GM12801 (cell line): ENCODE measurements around the gene CPOX.

Source experiments
- TF ChIP-seq, protein P1 (sequence below): IDR thresholded peaks from one replicate; pipeline ENCODE4 v1.5.1; 2011; ENCODE audit warnings: control low read depth; ENCODE audit not compliant: insufficient read length; ENCODE audit errors: extremely low read depth

Gene CPOX

DNA sequence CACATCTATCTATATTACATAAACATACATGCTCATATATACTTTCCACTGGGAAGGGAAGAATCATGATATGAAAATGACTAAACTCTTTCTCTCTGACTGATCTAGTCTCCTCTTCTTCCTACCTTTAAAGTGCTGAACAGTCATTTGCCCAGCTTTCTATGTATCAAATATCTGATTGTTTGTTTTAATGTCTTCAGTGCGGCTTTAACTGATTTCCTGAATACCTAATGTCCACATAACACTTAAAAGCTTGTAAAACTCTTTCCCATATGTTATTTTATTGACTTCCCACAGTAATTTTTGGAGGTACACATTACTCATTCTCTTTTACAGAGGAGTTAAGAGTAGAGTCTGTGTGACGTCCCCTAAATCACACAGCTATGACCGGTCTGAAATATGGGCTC, 28.2 kb downstream of the CPOX start:
- TF ChIP-seq, protein P1, sequence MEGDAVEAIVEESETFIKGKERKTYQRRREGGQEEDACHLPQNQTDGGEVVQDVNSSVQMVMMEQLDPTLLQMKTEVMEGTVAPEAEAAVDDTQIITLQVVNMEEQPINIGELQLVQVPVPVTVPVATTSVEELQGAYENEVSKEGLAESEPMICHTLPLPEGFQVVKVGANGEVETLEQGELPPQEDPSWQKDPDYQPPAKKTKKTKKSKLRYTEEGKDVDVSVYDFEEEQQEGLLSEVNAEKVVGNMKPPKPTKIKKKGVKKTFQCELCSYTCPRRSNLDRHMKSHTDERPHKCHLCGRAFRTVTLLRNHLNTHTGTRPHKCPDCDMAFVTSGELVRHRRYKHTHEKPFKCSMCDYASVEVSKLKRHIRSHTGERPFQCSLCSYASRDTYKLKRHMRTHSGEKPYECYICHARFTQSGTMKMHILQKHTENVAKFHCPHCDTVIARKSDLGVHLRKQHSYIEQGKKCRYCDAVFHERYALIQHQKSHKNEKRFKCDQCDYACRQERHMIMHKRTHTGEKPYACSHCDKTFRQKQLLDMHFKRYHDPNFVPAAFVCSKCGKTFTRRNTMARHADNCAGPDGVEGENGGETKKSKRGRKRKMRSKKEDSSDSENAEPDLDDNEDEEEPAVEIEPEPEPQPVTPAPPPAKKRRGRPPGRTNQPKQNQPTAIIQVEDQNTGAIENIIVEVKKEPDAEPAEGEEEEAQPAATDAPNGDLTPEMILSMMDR: no peak

DNA sequence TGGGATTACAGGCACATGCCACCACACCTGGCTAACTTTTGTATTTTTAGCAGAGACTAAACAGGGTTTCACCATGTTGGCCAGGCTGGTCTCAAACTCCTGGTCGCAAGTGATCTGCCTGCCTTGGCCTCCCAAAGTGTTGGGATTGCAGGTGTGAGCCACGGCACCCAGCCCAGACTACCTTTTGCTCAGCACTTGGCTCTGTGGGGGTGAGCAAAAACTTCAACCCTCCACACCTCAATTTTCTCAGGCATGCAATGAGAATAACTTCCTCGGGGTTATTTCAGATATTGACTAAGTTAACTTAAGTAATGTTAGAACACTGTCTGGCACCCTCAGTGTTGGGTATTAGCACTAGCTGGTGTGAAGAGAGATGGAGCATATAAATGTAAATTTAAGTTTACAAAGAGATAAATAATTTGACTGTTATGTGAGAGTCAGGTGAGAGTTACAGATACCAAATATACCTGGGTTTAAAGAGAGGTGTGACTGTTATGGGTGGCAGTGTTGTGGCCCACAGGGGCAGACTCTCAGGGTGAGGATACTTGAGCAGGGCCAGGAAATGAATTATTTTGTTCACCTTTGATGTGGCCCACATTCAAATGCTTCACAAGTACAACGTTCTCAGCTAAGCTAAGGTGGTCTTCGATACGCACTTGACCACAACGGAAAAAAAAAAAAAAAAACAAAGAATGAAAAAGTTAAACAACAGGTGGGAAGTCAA, 29.0 kb downstream of the CPOX start:
- TF ChIP-seq, protein P1: no peak

GRCh38 chr3:98563661-98564281, 29.6 kb downstream of the CPOX start:
- TF ChIP-seq, protein P1: no peak

DNA sequence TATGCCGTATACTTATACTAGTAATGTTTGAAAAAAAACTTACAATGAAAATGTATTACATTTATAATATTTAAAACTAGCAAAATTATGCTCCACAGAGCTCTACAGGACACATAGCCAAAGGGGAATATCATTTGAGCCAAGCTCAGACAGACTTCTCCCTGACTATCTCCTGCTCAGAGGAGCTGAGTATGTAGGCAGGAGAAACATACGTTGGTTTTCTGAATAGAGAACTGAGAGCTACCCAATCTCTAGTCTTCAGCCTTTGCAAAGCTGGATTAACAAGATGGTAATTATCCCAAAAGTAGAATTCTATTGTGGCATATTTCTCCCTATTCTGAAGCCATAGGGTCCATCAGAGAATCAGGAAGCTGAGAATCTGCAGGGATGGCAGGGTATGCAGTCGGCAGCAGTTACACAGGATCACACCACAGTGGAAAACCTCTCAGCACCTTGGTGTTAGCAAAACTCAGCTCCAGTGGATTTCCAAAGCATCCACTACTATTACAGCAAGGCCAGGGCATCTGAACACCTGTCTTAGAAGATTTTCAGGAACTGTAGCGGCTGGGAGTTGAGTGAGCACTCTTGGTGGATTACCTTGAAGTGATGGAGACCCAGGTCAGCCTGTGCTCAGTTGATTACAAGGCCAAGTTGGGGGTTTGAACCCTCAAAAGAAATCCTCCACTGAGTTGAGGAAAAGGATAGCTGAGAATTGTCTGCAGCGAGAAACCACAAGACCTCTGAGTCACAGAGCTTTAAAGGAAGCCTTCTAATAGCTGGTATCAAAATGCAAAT, 31.5 kb downstream of the CPOX start:
- TF ChIP-seq, protein P1: no peak

GRCh38 chr3:98560911-98561310, 32.5 kb downstream of the CPOX start:
- TF ChIP-seq, protein P1: no peak

GRCh38 chr3:98558100-98558827, 35.1 kb downstream of the CPOX start:
- TF ChIP-seq, protein P1: no peak
